Activated CD4-positive, alpha-beta T cell treated with anti-CD3 and anti-CD28 coated beads, Interleukin-10, Interleukin-2, amounts not matched to agents 100 ng/mL and 50 ng/mL, durations not matched to agents 16 hours and 8 hours (primary cell): Measurements from ENCODE around the gene HCN3.
A peak's percentile ranks its signal among the peaks of the same experiment; 100 is the strongest.
"Not testable (repeated sequence)": the region's sequence is repeated elsewhere in the genome, so short reads cannot be mapped to it uniquely, and the experiment has no call there.

Source experiments
- DNase-seq: peaks from one replicate; pipeline ENCODE4 v3.0.0-alpha.2; 2020

The HCN3 gene

DNA sequence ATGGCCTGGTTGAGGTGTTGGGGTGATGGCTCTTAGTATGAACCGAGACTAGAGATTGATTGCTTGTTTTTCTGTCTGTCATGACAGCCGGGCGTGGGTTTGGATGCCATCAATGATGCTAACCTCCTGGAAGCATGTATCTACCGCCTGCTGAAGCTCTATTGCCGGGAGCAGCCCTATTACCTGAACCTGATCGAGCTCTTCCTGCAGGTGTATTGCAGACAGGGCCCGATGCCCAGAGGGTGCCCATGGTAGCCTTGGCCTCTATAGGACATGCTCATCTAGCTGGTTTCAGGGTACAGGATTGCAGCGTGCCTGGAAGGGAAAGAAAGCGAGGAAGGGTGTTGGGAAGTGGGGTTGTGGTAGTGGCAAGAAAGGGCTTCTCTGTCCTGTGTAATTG lies 40.8 kb downstream of the HCN3 start:
- no peak for DNase-seq

DNA sequence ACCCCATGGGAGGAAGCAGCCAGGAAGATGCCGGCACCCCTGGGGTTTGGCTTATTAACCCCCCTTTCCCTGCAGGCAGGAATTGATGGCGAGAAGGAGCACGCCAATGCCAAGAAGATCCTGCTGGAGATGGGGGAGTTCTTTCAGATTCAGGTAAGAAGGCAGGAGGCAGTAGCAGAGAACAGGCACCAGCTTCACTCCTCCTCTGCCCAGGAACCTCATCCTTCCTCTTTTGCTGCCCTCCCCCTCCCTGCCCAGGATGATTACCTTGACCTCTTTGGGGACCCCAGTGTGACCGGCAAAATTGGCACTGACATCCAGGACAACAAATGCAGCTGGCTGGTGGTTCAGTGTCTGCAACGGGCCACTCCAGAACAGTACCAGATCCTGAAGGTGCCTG lies 42.3 kb downstream of the HCN3 start:
- no peak for DNase-seq

DNA sequence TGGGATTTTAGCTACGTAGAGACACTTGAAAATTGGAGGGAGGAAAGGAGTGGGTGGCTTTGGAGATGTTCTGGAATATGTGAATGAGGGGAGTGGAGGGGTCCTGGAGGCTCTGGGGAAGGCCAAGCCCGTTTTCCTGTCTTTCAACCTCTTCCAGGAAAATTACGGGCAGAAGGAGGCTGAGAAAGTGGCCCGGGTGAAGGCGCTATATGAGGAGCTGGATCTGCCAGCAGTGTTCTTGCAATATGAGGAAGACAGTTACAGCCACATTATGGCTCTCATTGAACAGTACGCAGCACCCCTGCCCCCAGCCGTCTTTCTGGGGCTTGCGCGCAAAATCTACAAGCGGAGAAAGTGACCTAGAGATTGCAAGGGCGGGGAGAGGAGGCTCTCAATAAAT lies 43.0 kb downstream of the HCN3 start:
- DNase-seq = no peak

DNA sequence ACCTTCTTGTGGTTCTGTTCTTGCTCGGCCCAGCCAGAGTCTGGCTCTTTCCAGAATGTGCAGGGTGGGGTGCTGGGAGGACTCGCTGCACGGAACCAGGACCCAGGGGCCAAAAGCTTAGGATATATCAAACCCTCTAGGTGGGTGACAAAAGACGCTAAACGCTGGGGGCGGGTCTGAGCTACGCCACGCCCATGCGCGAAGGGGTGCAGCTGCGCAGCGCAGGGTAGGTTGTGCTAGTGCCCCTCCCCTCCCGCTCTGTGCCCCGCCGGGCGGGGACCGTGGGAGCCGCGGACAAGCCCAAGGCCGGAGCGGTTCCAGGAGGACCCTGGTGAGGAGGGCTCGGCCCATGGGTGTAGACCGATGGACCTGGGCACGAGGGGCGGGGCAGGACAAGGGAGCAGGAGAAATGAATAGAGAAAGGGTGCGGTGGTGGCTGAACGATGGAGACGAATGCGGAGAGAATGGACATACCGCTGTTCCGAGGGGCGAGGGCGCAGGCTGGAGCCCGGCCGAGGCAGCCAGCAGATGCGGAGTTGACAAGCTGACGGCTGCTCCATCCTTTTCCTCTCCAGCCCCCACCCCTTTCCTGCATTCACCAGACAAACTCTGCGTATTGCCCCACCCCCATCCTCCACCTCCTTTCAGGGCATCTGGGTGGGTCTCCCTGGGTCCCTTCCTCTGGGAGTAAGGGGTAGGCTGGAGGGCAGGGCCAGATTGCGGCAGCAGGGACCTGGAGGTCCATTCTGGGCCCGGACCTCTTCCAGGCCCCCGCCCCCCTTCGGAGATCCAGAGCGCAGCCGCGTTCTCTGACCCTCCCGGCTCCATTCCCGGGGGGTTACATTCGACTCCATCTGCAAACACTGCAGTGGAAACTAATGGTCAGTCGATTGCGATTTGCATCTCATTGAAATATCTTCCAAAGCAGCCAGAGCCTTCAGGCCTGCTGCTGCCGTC lies 43.7 kb downstream of the HCN3 start, which contains the start of gene RUSC1:
Gene RUSC1 (plus strand): TSS at position 234 of the 957 bp plus-strand sequence. CDS start 880 bp downstream, outside the sequence.
- peak; percentile 80 for DNase-seq

GRCh38 chr1:155321639-155322503 lies 44.6 kb downstream of the HCN3 start:
- peak; percentile 5 for DNase-seq

GRCh38 chr1:155322571-155322952 lies 45.3 kb downstream of the HCN3 start:
- peak; percentile 16 for DNase-seq

DNA sequence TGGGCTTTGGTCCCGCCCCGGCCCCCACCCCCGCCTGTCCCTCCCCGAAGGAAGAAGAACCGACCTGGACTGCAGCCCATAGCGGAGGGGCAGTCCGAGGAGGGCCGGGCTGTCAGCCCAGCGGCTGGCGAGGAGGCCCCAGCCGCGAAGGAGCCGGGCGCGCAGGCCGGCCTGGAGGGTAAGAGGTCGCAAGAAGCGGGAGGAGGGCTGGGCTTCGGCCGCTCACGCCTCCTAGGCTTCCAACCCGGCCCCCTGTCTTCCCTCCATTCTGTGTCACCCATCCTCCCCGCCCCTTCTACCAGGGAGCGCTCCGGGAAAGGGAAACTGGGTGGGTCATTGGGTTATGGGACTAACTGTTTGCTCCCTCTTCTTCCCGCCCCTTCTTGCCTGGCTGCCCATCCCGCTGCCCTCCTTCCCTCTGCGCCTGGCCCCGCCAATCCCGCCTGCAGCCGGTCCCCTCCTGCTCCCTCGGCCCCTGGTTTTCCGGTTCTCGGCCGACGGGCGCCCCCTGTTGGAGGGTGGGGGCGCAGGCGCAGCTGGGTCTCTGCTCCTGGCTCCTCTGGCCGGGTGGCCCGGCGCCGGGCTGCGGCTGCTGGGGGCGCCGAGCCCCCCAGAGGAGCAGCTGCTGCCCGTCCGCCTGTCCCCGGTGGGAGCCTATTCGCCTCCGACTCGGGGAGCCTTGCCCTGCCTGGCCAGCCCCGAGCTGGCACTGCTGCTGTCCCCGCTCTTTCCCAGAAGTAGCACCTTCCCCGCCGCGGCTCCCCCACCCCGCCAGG lies 45.9 kb downstream of the HCN3 start:
- DNase-seq = peak; percentile 90

GRCh38 chr1:155323729-155324036 lies 46.4 kb downstream of the HCN3 start:
- peak; percentile 89 for DNase-seq

DNA sequence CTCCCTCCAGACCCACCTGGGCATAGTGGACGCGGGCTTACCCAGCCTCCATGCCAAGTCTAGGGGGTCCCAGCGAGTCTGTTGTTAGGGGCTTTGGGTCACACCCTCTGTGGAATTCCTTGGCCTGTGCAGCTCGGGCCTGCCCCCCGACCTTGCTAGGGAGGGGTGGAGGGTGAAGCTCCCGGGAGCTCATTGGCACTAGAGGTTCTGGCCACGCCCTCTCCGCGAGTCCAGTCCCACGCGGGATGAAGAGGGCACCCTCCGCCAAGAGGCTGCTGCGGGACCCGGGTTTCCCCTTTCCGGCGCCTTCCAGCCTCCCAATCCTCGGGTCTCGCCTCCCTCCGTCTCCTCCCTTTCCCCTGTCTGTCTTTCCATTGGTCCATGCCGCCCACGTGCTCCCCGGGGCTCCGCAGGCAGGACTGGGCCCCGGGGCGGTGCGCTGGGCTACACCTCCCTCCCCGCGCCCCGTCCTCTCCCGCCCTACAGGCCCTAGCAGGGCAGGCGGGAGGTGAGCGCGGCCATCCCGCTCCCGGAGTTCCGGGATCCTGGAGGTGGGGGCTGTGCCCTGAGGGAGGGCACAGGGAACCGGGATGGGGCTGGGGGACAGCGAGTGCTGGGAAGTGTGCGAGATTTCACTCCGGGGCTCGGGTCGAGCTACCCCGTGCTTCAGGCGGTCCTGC lies 46.9 kb downstream of the HCN3 start:
- peak; percentile 96 for DNase-seq

DNA sequence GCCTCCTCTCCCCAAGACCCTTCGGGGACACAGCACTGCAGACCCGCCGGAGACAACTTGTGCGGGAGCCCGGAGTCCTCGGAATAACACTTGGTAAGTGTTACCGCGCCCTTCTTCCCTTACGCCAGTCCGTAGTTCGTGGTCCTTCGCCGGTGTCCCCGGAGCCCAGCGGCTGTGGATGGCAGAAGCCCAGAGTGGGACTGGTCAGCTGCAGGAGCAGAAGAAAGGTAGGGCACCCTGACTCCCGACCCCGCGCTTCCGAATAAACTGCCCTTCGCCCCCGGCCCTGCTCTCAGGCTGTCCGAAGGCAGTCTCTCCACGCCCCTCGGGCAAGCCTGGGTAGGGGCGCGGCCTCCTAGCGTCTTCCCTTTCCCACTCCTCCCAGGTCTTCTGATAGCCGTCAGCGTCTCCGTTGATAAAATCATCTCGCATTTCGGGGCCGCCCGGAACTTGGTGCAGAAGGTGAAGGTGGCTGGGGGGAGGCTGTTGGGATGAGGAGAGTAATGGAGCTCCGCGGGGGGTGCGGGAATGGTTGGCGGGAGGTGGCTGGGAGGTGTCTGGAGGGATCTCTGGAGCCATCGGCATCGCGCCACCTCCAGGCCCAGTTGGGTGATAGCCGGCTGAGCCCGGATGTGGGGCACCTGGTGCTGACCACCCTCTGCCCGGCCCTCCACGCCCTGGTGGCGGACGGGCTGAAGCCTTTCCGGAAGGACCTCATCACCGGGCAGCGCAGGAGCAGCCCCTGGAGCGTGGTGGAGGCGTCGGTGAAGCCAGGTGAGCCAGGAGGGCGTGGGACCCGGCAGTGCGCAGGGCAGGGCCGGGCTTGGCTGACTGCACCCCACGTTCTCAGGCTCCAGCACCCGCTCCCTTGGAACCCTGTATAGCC lies 47.7 kb downstream of the HCN3 start:
- DNase-seq = no peak

- DNase-seq = no peak
Observed at GRCh38 chr1:155325603-155325893, 48.3 kb downstream of the HCN3 start.

DNA sequence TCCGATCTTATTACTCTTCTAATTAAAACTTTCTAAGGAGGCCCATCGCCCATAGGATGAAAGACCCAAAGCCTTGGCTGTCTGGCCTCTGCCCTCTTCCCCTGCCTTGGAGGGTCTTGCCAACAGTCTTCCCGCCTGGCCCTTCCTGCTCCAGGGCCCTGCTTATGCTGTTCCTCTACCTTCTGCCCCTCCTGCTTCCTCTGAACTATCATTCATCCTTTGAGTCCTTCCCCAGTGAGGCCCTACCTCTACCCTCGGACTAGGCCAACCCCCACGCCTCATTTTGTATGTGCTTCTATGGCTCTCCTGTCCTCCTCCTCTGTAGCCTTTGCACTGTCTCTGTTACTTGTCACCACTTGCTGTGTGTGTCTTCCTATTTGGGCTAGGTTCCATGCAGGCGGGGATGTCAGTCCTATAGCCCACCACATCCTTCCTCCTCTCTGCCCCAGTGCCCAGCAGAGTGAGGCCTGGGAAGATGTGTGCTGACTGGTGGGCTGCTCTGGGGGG lies 48.8 kb downstream of the HCN3 start:
- no peak for DNase-seq

- no peak for DNase-seq
Observed at GRCh38 chr1:155326631-155327037, 49.4 kb downstream of the HCN3 start.

- no peak for DNase-seq
Observed at GRCh38 chr1:155327981-155328380, 50.7 kb downstream of the HCN3 start.

DNA sequence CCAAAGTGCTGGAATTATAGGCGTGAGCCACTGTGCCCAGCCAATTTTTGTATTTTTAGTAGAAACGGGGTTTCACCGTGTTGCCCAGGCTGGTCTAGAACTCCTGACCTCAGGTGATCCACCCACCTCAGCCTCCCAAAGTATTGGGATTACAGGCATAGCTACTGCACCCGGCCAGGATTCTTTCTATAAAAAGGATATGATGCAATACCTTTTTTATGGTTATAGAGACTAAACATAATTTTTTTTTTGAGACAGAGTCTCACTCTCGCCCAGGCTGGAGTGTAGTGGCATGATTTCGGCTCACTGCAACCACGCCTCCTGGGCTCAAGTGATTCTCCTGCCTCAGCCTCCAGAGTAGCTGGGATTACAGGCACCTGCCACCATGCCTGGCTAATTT lies 51.6 kb downstream of the HCN3 start:
- not testable (repeated sequence) for DNase-seq

- peak; percentile 26 for DNase-seq
Observed at GRCh38 chr1:155329980-155330598, 52.8 kb downstream of the HCN3 start.

DNA sequence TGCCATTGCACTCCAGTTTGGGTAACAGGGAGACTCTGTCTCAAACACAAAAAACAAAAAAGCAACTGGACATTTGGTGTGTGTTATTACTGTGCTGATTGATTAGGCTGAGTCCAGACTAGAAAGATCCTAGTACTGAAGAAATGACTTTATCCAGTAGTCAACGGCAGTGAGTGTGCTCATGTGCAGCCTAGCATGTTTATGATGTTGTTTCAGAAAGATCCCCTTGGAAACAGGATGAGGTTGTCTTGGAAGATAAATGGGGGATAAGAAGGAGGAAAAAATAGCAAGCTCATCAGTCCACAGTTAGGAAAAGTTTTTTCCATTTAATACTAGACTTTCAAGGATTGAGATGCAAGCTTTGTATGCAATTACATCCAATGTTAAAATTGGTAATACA lies 57.7 kb downstream of the HCN3 start:
- DNase-seq = no peak
